GM19238 (cell line): ENCODE measurements around the gene COL4A4.
A peak's percentile ranks its signal among the peaks of the same experiment; 100 is the strongest.

Experiments used
- DNase-seq: peaks from one replicate; pipeline ENCODE4 v3.0.0; 2011; ENCODE audit warnings: low spot score; ENCODE audit not compliant: insufficient read length

COL4A4 gene

GRCh38 chr2:227033471-227034148 is 130.4 kb downstream of the COL4A4 start:
- DNase-seq = peak; percentile 15

- no peak for DNase-seq
These were observed 132.6 kb downstream of the COL4A4 start for GRCh38 chr2:227031379-227031778.

GRCh38 chr2:227030789-227031188 is 133.2 kb downstream of the COL4A4 start:
- no peak for DNase-seq

GRCh38 chr2:227029426-227030105 is 134.4 kb downstream of the COL4A4 start:
- DNase-seq = no peak

- DNase-seq = no peak
These were observed 138.5 kb downstream of the COL4A4 start for GRCh38 chr2:227025510-227025909.

GRCh38 chr2:227022608-227023007 is 141.4 kb downstream of the COL4A4 start:
- DNase-seq = no peak

- no peak for DNase-seq
These were observed 143.6 kb downstream of the COL4A4 start for GRCh38 chr2:227020416-227020815.

GRCh38 chr2:227016894-227017293 is 147.1 kb downstream of the COL4A4 start:
- DNase-seq = no peak

GRCh38 chr2:227013881-227014280 is 150.1 kb downstream of the COL4A4 start:
- no peak for DNase-seq

GRCh38 chr2:227013330-227013729 is 150.7 kb downstream of the COL4A4 start:
- no peak for DNase-seq

GRCh38 chr2:227010433-227010832 is 153.6 kb downstream of the COL4A4 start:
- no peak for DNase-seq

GRCh38 chr2:227007940-227008339 is 156.1 kb downstream of the COL4A4 start:
- no peak for DNase-seq

- no peak for DNase-seq
These were observed 156.9 kb downstream of the COL4A4 start for GRCh38 chr2:227007148-227007547.

GRCh38 chr2:227006189-227006897 is 157.7 kb downstream of the COL4A4 start:
- no peak for DNase-seq

- DNase-seq = no peak
These were observed 159.5 kb downstream of the COL4A4 start for GRCh38 chr2:227004482-227004881.

GRCh38 chr2:227000123-227000522 is 163.9 kb downstream of the COL4A4 start:
- no peak for DNase-seq

- no peak for DNase-seq
These were observed 164.3 kb downstream of the COL4A4 start for GRCh38 chr2:226999661-227000060.

- DNase-seq = no peak
These were observed 168.4 kb downstream of the COL4A4 start for GRCh38 chr2:226995625-226996041.

GRCh38 chr2:226994775-226995174 is 169.2 kb downstream of the COL4A4 start:
- DNase-seq = no peak

GRCh38 chr2:226993171-226993570 is 170.8 kb downstream of the COL4A4 start:
- no peak for DNase-seq

- DNase-seq = no peak
These were observed 172.3 kb downstream of the COL4A4 start for GRCh38 chr2:226991663-226992062.

- no peak for DNase-seq
These were observed 178.4 kb downstream of the COL4A4 start for GRCh38 chr2:226985583-226985946.
